GM19099 (cell line): ENCODE results near the gene PRKAA2.

ENCODE experiments used
- POLR2A ChIP-seq: IDR thresholded peaks from 3 replicates; pipeline ENCODE4 v1.6.1; 2011; ENCODE audit warnings: low read depth; ENCODE audit not compliant: insufficient read length; ENCODE audit errors: extremely low read depth

The PRKAA2 gene

DNA sequence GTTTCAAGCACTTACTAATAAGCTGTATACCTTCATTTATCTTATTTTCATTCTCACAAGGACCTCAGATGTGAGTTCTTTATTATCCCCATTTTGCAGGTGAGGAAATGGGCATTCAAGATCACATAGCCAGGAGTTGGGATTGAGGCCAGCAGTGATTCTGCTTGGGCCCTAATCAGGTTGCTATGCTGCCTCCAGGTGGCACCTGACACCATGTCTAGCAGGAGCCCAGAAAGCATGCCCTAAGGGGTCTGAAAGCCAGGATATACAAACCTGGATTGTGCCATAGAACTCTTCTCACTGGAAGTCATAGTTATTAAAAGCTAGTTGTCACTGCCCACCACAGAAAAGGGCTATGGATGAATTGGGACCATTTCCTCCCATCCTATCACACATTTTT, 113.0 kb downstream of the PRKAA2 start:
- TF ChIP-seq POLR2A, result no peak

DNA sequence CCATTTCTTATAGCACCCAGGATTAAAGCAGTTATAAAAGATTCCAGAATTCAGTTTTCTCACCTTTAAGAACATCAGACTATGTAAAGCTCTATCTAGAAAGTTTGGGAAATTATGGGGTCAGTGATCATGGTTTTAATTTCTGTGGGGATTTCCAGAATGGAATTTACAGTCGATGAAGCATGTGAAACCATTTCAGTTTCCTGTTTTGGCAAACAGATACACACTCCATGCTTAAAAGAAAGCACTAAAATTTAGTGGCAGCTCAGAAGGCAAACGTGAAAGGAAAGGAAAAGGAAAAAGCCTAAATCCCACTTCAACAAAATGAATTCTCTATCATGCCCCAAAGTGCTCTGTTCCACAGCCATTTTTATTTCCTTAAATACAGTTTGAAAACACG, 113.7 kb downstream of the PRKAA2 start:
- no peak for TF ChIP-seq POLR2A
